Prostate gland (tissue), 2 donors: ENCODE results near the gene DCAF16. TPM values are rescaled to one million over a fixed set of nuclear protein-coding genes. Genes with fewer than 3 reads are reported as not detected.

Experiments used
- DNase-seq: peaks from one replicate; pipeline ENCODE4 v3.0.0-alpha.2; 2019; ENCODE audit warnings: low spot score
- H3K27ac ChIP-seq, 2 donors: fragments of 200-600 bp; sonication (generic); 2 replicates each; pipeline ENCODE4 v1.5.1; 2017 to 2019
- H3K27me3 ChIP-seq: fragments of 200-600 bp; sonication (generic); replicated peaks from 2 replicates; pipeline ENCODE4 v1.5.1; 2019; ENCODE audit not compliant: insufficient read depth
- H3K36me3 ChIP-seq, 2 donors: fragments of 200-600 bp; sonication (generic); 1 replicate in 1 of 2; 2 replicates in 1 of 2; pipeline versions ENCODE4 v1.5.1 to v1.8.1; 2017 to 2019
- H3K4me1 ChIP-seq: fragments of 200-600 bp; sonication (generic); replicated peaks from 2 replicates; pipeline ENCODE4 v1.5.1; 2019
- H3K4me3 ChIP-seq, 2 donors: fragments of 200-600 bp; sonication (generic); 2 replicates each; pipeline ENCODE4 v1.5.1; 2017 to 2019
- H3K9me3 ChIP-seq: fragments of 200-600 bp; sonication (generic); 2 replicates; pipeline ENCODE4 v1.5.1; 2017
- CTCF ChIP-seq, 4 experiments: fragments of 200-600 bp in 2 of 4; fragments of 450-650 bp in 2 of 4; sonication (generic) in 2 of 4; IDR thresholded peaks; 1 replicate in 3 of 4; 2 replicates in 1 of 4; pipeline ENCODE4 v1.5.1; 2016 to 2019; ENCODE audit warnings: antibody characterized with exemption in 4 of 4, mild to moderate bottlenecking in 2 of 4, moderate library complexity in 2 of 4
- POLR2A ChIP-seq: fragments of 450-650 bp; IDR thresholded peaks from one replicate; pipeline ENCODE4 v1.6.1; 2016; ENCODE audit warnings: antibody characterized with exemption, mild to moderate bottlenecking
- POLR2AphosphoS5 ChIP-seq: sonication (generic); formaldehyde crosslinking; IDR thresholded peaks from one replicate; pipeline ENCODE4 v1.6.1; 2017; ENCODE audit warnings: antibody characterized with exemption
- WGBS: methylation state at CpG from one replicate; pipeline ENCODE4 v1.1.5; 2018; 5-methylcytosine and 5-hydroxymethylcytosine counted together
- intact Hi-C: fragments of 100-400 bp; cut with DNase I; formaldehyde crosslinking; loops from one replicate; pipeline ENCODE4 v1.14.2; 2022
- total RNA-seq, 2 donors: library from RNA; depleted of rRNA; stranded (reverse); fragments of >200 nt; gene quantifications; one replicate each; pipeline ENCODE4 v1.1.0, GENCODE V29; 2016

Gene DCAF16
- total RNA-seq, 2 donors from 2014 or later: 33.0 to 44.0 TPM

GRCh38 chr4:17770845-17771244, 39.7 kb downstream of the DCAF16 start:
- intact Hi-C loops: no loop called here
- H3K9me3 ChIP-seq: no peaks in the 10 kb centered on the region
- no peaks in the 10 kb centered on the region for H3K4me1 ChIP-seq
- DNase-seq: no peak
- H3K4me3 ChIP-seq: no peak overlapping the region
- no peak for TF ChIP-seq CTCF (IDR thresholded peaks at IDR 0.05)
- TF ChIP-seq POLR2AphosphoS5: no peak
- H3K36me3 ChIP-seq: no peaks in the 10 kb centered on the region
- no peak overlapping the region for H3K27ac ChIP-seq
- H3K27me3 ChIP-seq: peaks cover 2% of the 10 kb centered on the region
- 68% methylated on average over 4 of the region's 4 CpGs for WGBS

- Histone ChIP-seq H3K9me3 (no peaks in the 10 kb centered on the region), H3K27me3 (peaks cover 2% of the 10 kb centered on the region), H3K27ac (no peak overlapping the region), H3K4me1 (no peaks in the 10 kb centered on the region), H3K4me3 (no peak overlapping the region), H3K36me3 (no peaks in the 10 kb centered on the region)
- DNase-seq: no peak
- WGBS: 58% methylated on average over 8 of the region's 8 CpGs
- intact Hi-C loops: no loop called here
- TF ChIP-seq POLR2AphosphoS5 (no peak), POLR2A (no peak), CTCF (IDR thresholded peaks at IDR 0.05) (no peak)
Observed at GRCh38 chr4:17769406-17770174, 41.0 kb downstream of the DCAF16 start.

GRCh38 chr4:17766826-17767458, 43.6 kb downstream of the DCAF16 start:
- no peaks in the 10 kb centered on the region for H3K9me3 ChIP-seq
- intact Hi-C loops: no loop called here
- no peak overlapping the region for H3K27ac ChIP-seq
- peaks cover 2% of the 10 kb centered on the region for H3K27me3 ChIP-seq
- no peak for DNase-seq
- TF ChIP-seq POLR2A: no peak
- no peak for TF ChIP-seq CTCF (IDR thresholded peaks at IDR 0.05)
- TF ChIP-seq POLR2AphosphoS5: no peak
- H3K4me3 ChIP-seq: no peak overlapping the region
- H3K36me3 ChIP-seq: no peaks in the 10 kb centered on the region
- no peaks in the 10 kb centered on the region for H3K4me1 ChIP-seq
- WGBS: 93% methylated on average over 16 of the region's 33 CpGs

- no peak overlapping the region for H3K27ac ChIP-seq
- H3K4me1 ChIP-seq: no peaks in the 10 kb centered on the region
- TF ChIP-seq POLR2A (no peak), CTCF (IDR thresholded peaks at IDR 0.05) (no peak)
- no peak for DNase-seq
- no peak overlapping the region for H3K4me3 ChIP-seq
- H3K36me3 ChIP-seq: no peaks in the 10 kb centered on the region
- intact Hi-C loops: no loop called here
- 81% methylated on average over 11 of the region's 11 CpGs for WGBS
- H3K27me3 ChIP-seq: no peaks in the 10 kb centered on the region
- H3K9me3 ChIP-seq: no peaks in the 10 kb centered on the region
Observed at GRCh38 chr4:17765514-17766286, 44.9 kb downstream of the DCAF16 start.
